ENCODE measurements around the gene SEZ6. TPM values are rescaled to one million over a fixed set of nuclear protein-coding genes. Genes with fewer than 3 reads are reported as not detected.
"Not testable (repeated sequence)": the region's sequence is repeated elsewhere in the genome, so short reads cannot be mapped to it uniquely, and the experiment has no call there.

The SEZ6 gene
- total RNA-seq, 1 experiment from 2014 or later, result not detected

DNA sequence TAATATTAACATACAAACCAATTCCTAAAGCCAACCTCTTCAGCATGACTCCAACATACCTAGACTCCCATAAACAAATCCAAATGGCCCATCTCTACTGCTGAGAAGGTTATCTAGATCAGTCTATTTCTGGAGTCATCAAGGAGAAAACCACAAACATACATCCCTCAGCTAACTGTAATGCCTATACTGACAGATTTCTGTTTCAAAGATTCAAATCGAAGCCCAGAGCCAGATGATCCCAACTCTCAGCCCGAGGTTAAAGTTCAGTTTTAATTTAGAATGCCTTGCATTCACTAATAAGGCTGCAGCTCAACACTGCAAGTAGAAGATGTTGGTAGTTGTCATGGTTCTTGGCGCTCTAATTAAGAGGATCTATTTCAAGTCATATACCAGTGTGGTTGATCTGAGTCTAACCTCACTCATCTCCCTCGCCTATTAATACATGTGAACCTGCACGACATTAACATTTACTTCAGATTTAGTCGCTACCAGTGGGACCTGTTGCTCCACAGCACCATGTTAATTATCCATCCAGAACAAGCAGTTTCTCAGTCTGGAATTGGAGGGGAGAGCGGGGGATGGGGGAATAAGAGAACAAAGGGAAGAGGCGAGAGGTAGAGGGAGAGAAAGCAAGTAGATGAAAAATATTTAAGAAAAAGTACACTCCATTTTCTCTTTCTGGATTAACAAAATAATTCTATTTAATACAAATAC lies 69.9 kb downstream of the SEZ6 start:
- DNase-seq (ENCODE audit: low read depth), result no peak

DNA sequence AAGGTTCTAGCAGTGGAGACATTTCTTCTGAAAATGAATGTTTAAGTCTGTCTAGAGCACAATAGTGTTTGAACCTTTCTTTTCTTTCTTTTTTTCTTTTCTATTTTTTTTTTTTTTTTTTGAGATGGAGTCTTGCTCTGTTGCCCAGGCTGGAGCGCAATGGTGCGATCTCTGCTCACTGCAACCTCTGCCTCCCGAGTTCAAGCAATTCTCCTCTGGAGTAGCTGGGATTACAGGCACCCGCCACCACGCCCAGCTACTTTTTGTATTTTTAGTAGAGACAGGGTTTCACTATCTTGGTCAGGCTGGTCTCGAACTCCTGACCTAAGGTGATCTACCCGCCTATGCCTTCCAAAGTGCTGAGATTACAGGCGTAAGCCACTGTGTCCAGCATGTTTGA lies 71.3 kb downstream of the SEZ6 start:
- not testable (repeated sequence) for DNase-seq (ENCODE audit: low read depth)

DNA sequence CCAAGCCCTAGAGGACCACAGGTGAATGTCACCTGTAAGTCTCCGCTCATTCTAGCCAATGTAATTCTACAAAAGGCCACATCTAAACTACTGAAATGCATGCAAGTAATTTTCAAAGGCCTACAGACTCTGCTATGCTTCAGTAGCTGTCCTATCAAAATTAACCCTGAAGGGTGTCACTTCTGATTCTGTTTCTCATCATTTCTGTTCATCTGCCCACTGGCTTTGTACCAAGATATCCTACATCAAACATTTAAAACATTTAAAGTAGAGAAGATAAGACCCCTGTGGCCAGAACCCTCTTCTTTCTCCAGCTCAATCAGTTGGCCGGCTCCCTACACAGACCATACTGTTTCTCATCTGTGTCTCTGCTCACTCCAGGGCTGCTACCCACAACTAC lies 76.0 kb downstream of the SEZ6 start:
- no peak for DNase-seq (ENCODE audit: low read depth)

DNA sequence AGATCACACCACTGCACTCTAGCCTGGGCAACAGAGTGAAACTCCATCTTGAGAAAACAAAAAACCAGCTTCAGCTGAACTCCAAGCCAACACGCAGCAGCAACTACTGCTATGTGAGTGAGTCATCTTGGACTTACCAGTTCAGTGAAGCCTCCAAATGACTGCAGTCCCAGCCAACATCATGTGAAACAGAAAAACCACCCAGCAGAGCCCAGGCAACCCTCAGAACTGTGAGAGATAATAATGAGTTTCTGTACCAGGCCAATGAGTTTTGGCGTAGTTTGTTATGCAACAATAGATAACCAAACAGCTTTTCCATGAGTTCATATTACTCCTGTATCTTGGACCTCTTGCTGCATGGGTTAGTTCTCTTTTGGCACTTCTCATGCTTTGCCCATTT lies 77.8 kb downstream of the SEZ6 start:
- peak; percentile 51 for DNase-seq (ENCODE audit: low read depth)

DNA sequence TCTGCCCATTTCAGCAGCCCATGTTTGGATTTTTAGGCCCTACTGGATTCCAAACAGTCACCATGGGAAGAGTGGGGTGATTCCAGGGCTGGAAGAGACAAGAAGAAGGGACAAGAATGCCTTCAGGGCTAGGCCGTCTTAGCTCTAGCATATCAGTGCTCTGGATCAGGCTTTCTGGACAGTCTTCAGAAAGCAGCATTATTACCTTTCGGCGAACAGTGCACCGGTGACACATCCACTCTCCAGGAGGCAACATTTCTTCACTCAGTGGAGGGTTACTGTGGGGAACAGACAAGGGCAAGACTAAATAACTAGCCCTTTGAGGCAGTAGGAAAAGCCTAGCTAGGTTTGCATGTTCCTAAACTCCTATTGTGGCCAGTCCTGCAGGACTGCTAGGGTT lies 79.0 kb downstream of the SEZ6 start:
- peak; percentile 18 for DNase-seq (ENCODE audit: low read depth)

DNA sequence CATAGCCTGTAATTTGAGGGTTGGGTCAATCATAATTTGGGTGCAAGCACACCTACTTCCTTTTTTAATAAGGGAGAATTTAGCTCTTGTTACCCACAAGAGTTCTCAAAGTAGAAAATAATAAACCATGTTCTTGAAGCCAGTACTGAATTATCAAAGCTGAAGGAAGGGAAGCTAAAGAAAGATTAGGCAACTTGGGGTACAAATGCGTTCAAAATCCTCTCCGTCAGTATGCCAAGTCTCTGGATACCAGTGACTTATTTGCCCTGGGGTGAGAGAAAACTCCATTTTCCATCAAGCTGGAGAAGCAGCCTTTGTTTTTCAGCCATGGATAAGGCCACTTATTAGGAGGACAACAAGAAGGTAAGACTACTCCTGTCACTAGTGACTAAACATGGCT lies 79.5 kb downstream of the SEZ6 start:
- DNase-seq (ENCODE audit: low read depth), result no peak

DNA sequence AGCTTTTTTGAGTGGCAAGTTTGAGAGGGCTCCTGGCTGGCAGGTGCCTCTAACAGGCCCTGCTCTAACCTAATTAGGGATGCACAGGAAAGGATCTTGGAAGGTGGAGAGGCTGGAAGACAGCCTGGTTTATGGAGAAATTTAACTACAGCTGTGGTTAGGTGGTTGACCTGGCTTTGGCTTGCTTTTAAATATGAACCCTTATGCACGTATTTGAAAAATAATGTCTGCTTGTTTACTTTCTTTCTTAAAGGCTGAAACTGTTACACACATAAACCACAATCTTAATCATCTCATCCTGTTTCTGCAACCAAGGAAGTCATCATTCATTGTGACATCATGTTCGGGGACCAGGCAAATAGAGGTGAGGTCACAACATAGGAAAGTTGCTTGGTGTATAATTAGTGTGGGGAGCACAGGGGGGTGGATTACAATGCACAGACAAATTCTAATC lies 79.9 kb downstream of the SEZ6 start:
- DNase-seq (ENCODE audit: low read depth), result peak; percentile 73

DNA sequence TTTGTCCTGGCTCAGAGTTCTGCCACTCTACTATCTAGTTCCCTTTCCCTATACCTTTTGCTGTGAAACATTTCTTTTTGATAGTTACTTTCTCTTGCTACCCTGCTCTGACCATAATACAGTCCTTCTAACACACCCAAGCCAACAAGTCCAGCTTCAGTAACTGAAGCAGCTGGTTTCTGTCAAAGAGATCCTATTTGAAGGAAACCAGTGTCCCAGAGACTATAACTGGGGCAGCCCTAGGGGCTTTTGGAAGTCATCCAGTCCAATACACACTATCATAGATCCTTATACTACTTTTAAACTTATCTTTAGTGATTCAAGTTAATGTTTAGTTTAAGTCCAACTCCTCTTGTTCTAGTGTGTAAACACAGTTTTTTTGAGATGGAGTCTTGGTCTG lies 85.6 kb downstream of the SEZ6 start:
- DNase-seq (ENCODE audit: low read depth), result no peak

DNA sequence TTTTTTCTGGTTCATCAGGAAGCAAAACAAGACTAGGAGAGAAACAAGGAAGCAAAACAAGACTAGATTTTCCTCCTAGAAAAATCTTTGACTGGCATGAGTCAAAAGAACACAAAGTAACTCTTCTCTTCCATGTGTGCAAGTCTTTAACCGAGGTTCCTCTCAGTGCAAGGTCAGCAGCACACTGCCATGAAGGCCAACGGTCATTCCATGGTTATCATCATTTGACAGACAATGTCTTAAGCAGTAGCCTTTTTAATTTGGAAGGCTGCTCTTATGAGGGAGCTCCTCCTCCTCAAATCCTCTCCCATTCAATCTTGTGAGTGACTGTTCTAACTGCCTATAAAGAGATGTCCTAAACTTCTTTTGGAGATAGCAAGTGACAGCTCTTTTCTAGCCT lies 87.5 kb downstream of the SEZ6 start:
- DNase-seq (ENCODE audit: low read depth), result no peak

DNA sequence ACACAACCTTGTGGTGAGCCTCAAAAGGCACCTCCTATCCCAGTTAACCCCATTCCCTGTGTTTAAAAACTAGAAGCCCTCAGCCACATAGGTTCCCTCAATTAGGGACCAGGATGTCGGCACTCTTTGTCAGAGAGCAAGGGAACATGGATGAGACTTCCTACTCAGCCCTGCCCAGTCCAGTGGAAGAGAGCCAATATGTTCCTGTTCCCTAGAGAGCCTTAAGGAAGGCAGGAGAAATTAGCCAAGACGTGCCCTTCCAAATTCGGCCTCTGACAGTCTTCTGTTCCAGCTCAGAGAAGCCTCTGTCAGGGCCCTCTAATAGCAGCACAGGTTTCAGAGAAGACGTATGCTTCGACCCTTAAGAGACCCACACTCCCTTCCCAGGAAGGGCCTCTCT lies 88.4 kb downstream of the SEZ6 start:
- no peak for DNase-seq (ENCODE audit: low read depth)

DNA sequence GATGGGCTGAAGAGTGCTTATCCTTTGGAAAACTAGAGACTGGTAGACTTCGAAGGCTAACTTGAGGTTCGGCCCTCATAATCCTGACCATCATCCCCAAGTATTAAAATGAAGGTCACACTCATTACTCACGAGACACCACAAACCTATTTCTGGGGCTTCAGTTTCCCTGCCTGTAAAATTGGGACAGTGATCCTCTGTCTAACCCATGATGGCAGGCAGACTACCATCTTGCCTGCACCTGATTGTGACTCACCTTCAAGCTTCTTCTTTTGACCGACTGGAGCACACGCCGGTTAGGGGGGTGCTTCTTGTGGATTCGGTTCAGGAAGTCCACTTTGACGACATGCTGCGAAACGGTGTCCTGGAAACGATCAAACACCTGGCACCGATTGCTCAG lies 88.8 kb downstream of the SEZ6 start:
- DNase-seq (ENCODE audit: low read depth), result no peak

DNA sequence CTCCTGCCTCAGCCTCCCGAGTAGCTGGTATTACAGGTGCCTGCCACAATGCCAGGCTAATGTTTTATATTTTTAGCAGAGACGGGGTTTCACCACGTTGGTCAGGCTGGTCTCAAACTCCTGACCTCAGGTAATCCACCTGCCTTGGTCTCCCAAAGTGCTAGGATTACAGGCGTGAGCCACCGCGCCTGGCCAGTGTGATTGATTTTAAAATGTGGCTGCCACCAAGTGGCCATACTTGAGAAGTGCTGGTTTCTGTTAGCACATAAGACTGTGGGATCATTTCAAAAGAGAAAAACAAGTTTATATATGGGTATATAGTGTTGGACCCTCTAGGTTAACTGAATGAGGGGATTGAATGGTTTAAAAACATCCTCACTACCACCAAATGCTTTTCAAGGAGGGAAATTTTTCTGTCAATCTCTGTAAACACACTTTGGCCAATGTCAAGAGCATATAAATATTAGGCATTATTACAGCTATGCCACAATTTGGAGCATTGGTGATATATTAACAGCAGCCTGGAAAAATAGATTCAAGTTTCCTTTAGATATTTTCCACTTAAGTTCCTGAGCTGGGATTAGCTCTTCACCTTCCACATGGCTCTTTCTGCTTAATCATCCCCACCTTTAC lies 89.4 kb downstream of the SEZ6 start:
- DNase-seq (ENCODE audit: low read depth), result no peak

DNA sequence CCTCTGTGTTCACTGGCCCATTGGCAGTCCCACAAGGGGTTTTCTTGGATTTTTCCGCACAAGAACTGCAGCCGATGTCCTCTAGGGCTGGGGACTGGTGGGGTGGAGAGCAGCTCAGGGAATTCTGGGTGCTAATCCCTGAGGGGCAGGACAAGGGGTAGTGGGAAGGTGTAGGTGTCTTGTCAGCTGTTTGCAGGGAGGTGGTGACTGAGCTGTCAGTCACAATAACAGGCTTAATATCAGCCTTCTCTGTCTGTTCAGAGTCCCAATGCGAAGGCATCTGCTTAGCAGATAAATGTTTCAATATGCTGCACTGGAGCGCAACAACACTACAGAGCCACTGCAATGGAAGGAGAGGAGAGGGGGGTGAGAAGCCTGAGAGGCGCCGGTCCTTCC lies 92.9 kb downstream of the SEZ6 start:
- DNase-seq (ENCODE audit: low read depth), result no peak

DNA sequence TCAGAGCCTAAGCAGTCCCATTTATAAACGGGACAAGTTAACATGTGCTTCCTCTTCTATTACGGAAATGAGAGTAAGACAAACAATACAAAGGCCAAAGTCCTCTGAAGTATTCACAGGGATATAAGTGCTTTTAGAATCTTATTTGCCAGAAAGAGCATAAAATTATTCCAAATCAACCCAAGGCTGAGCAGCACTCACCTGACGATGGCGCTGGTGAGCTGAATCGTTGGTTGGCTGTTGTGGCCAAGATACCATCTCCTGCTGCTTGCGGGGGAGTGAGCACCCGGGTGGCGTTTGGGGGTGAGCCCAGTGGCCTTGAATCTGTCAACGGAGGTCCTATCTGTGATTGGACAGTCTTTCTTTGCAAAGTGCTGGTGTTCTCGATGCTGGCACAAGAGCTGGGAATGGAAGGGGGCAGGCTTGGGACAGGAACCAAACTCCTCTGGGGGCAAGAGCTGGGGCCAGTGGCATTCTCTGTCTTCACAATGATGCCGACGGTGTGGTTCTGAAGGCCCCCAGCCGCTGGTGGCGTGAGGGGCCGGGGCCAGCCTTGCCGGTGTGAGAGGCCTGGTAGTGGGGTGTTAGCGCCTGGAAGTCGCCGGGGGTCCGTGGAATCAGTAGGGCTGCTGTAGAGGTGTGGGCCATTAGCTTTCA lies 93.4 kb downstream of the SEZ6 start:
- no peak for DNase-seq (ENCODE audit: low read depth)

DNA sequence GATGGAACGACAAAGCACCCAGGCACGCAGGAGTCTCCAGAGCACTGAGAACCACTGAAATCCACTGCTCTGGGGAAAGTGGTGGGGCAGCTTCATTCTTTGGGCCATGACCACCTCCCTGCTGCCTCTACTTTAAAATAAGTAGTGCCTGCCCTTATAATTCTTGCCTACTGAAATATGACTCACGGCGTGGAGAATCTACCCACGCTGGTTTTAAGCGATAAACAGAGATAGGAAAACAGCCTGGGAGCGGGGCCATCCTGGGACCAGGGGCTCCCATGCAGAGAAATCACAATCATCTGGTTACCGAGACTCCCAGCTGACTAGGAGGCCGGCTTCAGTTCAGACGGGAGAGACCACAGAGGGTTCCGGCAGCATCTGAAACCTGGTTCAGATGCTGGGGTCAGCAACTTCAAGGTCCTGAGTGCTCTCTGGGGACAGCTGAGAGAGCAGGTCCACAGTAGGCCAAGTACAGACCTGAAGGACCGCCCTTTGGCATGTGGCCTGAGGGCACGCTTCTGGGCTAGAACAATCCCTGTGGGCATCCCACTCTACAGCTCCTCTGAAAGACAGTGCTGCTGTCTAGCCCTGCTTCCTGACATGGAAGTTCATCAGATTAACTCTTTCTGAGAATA lies 94.3 kb downstream of the SEZ6 start:
- DNase-seq (ENCODE audit: low read depth), result no peak

DNA sequence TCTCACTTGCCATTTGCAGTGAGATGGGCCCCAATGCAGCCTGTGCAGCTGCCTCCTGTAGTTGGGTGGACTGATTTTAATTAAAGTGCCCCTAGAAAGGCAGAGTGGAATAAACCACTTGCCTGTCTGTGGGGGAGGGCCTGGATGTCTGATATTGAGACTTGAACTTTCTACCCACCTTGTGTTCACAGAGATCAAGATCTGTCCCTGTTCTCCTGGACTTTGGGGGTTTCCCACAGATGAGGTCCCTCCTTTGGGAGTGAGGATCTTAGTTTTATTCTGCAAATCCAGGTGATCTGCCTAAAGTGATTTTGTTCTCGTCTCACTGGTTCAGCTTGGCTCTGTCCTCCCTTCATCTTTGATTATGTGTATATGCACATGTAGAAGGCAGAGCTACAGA lies 95.3 kb downstream of the SEZ6 start:
- DNase-seq (ENCODE audit: low read depth), result no peak

DNA sequence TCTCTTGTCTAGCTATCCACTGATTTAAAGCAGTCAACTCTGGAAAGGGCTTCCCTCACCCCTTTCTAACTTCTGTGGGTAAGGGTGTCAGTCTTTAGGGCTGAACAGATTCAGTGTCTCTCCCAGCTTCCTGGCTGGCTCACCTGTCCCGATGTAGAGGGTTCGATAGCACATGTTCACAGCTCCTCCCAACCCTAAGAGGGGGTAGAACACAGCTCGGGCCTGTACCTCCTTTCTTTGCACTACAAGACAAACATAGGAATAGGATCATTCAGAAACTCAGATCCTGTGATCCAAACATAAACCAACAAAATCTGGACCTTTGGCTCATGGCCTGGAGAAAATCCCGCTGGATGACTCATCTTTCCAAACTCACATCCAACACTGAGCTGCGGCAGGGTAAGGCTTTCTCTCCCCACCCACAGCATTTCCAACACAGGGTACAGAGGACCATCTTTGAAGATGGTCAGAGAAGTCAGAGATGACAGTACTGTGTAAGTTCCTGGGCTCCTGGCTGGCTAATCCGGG lies 97.1 kb downstream of the SEZ6 start:
- DNase-seq (ENCODE audit: low read depth), result no peak

DNA sequence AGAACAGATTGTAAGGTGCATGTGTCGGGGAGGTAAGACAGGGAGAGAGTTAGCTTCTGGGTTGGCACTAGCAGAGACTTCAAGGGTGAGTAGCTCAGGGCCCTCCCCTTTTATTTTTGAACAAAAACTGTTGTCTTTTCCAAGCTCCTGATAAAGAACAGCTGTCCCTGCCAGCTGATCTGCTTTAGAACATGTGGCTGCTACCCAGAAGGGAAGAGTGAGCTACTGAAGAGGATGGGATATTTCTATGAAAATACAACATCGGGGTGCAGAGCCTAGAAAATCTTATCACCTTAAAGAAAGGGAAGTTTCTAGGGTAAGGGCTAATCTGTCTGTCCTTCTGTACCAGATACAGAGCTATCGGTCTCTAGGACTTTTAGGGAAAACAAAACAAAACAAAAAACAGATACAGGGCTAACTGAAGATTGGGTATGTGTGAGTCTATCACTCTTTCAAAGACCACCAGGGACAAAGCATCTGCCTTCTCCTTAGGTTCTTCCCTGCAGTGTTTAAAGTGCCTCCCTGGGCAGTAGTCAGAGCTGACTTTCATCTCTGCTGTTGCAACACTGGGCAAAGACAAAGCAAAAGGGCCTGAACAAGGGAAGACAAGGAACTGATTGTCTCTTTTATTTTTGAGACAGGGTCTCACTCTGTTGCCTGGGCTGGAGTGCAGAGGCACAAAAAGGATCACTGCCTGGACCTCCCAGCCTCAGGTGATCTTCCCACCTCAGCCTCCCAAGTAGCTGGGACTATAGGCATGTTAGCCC lies 97.9 kb downstream of the SEZ6 start:
- no peak for DNase-seq (ENCODE audit: low read depth)

DNA sequence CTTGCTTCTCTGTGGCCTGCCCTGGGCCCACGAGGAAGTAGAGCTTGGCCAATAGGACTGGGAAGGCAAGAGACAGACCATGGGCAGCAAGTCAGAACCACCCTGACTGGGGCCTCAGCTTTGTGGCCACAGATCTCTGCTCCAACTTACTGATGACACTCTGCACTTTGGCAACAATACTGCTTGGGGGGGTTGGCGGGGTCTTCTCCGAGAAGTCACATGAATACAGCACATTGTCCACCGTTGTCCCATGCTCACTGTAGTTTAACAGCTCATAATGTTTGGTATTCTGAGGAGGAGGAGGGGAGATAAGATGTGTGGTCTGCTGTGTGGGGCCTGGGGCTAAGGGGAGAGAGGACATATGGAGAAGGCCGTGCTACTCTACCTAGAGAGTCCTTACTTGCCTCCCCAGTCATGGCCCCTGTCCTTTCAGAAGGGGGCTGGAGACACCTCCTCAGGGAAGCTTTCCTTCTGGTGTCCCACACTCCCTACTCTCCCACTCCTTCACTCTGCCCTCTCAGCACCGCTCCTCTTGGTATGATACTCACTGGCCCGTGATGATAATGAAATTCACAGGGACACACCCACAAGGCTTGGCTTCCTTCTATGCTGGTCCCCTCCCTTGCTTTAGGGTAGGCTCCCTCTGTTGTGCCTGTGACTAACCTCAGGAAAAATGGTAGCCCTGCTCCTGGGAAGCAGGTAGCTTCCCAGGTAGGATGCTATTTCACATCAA lies 99.0 kb downstream of the SEZ6 start:
- no peak for DNase-seq (ENCODE audit: low read depth)

DNA sequence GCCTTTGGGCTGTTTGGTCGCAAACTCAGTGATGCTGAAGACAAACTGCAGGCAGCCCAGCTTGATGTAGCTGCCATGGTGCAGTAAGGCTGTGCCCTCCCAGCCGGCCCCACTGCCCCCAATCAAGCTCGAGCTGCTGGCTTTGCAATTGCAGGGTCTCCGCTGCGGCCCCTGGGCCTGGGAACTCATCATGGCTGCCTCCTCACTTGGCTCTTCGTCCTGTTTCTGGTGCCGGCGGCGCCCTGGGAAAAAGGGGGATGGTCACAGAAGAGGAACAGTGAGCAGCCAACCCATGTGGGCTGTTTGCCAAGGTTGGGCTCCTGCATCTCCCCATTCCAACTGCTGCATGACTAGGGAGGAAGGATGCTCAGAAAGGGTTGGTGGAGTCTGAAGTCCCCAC lies 99.6 kb downstream of the SEZ6 start:
- DNase-seq (ENCODE audit: low read depth), result no peak
